Spleen (tissue), 11 donors: ENCODE results near the gene CUBN. TPM values are rescaled to one million over a fixed set of nuclear protein-coding genes. Genes with fewer than 3 reads are reported as not detected.
A peak's percentile ranks its signal among the peaks of the same experiment; 100 is the strongest.

Experiments
- DNase-seq: peaks from one replicate; pipeline ENCODE4 v3.0.0-alpha.2; 2020
- H3K27ac ChIP-seq, 8 donors: fragments of 200-600 bp; sonication (generic) in 7 of 8; 1 replicate in 4 of 8; 2 replicates in 4 of 8; pipeline versions ENCODE4 v1.5.0 to v1.8.0; 2016 to 2021; ENCODE audit warnings: inconsistent platforms in 4 of 8, mild to moderate bottlenecking in 4 of 8, moderate library complexity in 1 of 8
- H3K27me3 ChIP-seq, 7 donors: fragments of 200-600 bp; sonication (generic) in 6 of 7; replicated peaks in 1 of 7; 1 replicate in 4 of 7; 2 replicates in 3 of 7; pipeline versions ENCODE4 v1.5.0 to v1.8.0; 2016 to 2021; ENCODE audit warnings: inconsistent platforms in 3 of 7, mild to moderate bottlenecking in 1 of 7
- H3K36me3 ChIP-seq, 6 donors: fragments of 200-600 bp; sonication (generic) in 5 of 6; 1 replicate in 4 of 6; 2 replicates in 2 of 6; pipeline versions ENCODE4 v1.5.0 to v1.8.0; 2016 to 2021; ENCODE audit warnings: inconsistent platforms in 2 of 6
- H3K4me1 ChIP-seq, 6 donors: fragments of 200-600 bp; sonication (generic) in 5 of 6; 1 replicate in 3 of 6; 2 replicates in 3 of 6; pipeline versions ENCODE4 v1.5.0 to v1.8.0; 2016 to 2021; ENCODE audit warnings: inconsistent platforms in 3 of 6
- H3K4me3 ChIP-seq, 8 donors: fragments of 200-600 bp; sonication (generic) in 7 of 8; 1 replicate in 4 of 8; 2 replicates in 4 of 8; pipeline versions ENCODE4 v1.5.0 to v1.8.0; 2016 to 2021; ENCODE audit warnings: inconsistent platforms in 4 of 8, mild to moderate bottlenecking in 4 of 8, moderate library complexity in 2 of 8
- H3K9me3 ChIP-seq, 8 donors: fragments of 200-600 bp; sonication (generic) in 7 of 8; 1 replicate in 4 of 8; 2 replicates in 4 of 8; pipeline versions ENCODE4 v1.5.0 to v1.8.0; 2016 to 2021; ENCODE audit warnings: inconsistent platforms in 4 of 8
- POLR2A ChIP-seq, 3 donors: fragments of 450-650 bp; IDR thresholded peaks; one replicate each; pipeline ENCODE4 v1.5.1; 2017; ENCODE audit warnings: antibody characterized with exemption in 3 of 3, mild to moderate bottlenecking in 1 of 3
- POLR2AphosphoS5 ChIP-seq, 3 donors: sonication (generic); formaldehyde crosslinking; IDR thresholded peaks; one replicate each; pipeline ENCODE4 v1.5.1; 2017; ENCODE audit warnings: antibody characterized with exemption in 3 of 3
- WGBS, 5 donors: extraction: QIAGEN DNeasy Blood & Tissue Kit in 3 of 5; methylation state at CpG; one replicate each; pipeline versions ENCODE4 v1.1.5 to v1.1.7; 2013 to 2018; 5-methylcytosine and 5-hydroxymethylcytosine counted together
- intact Hi-C: fragments of 100-400 bp; cut with DNase I; formaldehyde crosslinking; loops from one replicate; pipeline ENCODE4 v1.15.0; 2023; ENCODE audit warnings: low total_unique reads
- polyA plus RNA-seq, 3 donors: library from polyadenylated mRNA; stranded (reverse); fragments of 200-250 nt; gene quantifications; one replicate each; pipeline ENCODE4 v1.2.1, GENCODE V29; 2013
- total RNA-seq, 7 donors: library from RNA; depleted of rRNA in 3 of 7; stranded (reverse); fragments of >200 nt in 3 of 7; fragmentation: NEBNext Ultra II Directional in 4 of 7; extraction: Animal tissue kit (Norgen Biotek cat#: 25700) in 4 of 7; gene quantifications; one replicate each; pipeline versions ENCODE4 v1.1.0 to v1.2.1, GENCODE V29; 2016 to 2021
- TF ChIP-seq, protein P1 (sequence below), 11 experiments: fragments of 200-600 bp in 7 of 11; fragments of 450-650 bp in 4 of 11; sonication (generic) in 4 of 11; IDR thresholded peaks in 8 of 11; conservative IDR thresholded peaks in 3 of 11; 1 replicate in 7 of 11; 2 replicates in 4 of 11; pipeline versions ENCODE4 v1.4.0 to v1.8.0; 2016 to 2021; ENCODE audit warnings: antibody characterized with exemption in 11 of 11, inconsistent platforms in 4 of 11, mild to moderate bottlenecking in 1 of 11
- donor health status: healthy with polysubstance abuse.
- donor health status: DM: no; HTN: no; CAD: no; lungs with moderate emphysema.
- donor health status: DM: no; HTN: no; CAD: no.
- donor health status: Bipolar disorder and iron deficiency.
- donor health status: healthy.
- donor health status: DM: no; HTN: no; CAD: no.
- donor health status: DM: yes; HTN: yes; CAD: no.

The CUBN gene
- total and polyA plus RNA-seq, 10 donors = 0.24 to 12.1 (median 5.4) TPM

DNA sequence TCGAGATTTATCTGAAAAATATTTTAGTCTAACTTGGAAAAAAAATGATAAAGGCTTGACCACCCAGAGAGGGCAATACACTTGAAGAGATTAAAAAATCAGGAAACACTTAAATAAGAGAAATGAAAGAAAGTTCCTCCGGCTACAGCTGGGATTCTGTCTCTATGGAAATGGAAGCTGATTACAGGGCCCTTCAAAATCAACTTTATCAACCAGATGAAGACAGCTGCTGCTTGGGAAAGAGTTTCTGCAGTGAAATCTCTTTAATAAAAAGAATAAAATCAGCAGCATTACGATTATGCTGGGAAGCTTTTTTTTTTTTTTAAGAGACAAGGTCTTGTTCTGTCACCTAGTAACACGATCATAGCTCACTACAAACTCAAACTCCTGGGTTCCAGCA lies 316.9 kb downstream of the CUBN start:
- no peak for DNase-seq
- Histone ChIP-seq H3K27me3 (no peaks in the 10 kb centered on the region), H3K36me3 (peaks cover 0 to 37% (median 0%) of the 10 kb centered on the region in 6 donors), H3K4me3 (no peak overlapping the region), H3K4me1 (peaks cover 9 to 79% (median 47%) of the 10 kb centered on the region in 6 donors), H3K27ac (no peak overlapping the region), H3K9me3 (no peaks in the 10 kb centered on the region)
- WGBS, 5 donors = 65 to 79% (median 75%) methylated on average over 4 of the region's 4 CpGs
- intact Hi-C loops = loop anchor here (10.0 kb wide), 1 partner anchor 378 kb away; the partner anchor contains the start of gene PTER
- TF ChIP-seq POLR2A (IDR thresholded peaks at IDR 0.05) = no peak
- TF ChIP-seq, protein P1, sequence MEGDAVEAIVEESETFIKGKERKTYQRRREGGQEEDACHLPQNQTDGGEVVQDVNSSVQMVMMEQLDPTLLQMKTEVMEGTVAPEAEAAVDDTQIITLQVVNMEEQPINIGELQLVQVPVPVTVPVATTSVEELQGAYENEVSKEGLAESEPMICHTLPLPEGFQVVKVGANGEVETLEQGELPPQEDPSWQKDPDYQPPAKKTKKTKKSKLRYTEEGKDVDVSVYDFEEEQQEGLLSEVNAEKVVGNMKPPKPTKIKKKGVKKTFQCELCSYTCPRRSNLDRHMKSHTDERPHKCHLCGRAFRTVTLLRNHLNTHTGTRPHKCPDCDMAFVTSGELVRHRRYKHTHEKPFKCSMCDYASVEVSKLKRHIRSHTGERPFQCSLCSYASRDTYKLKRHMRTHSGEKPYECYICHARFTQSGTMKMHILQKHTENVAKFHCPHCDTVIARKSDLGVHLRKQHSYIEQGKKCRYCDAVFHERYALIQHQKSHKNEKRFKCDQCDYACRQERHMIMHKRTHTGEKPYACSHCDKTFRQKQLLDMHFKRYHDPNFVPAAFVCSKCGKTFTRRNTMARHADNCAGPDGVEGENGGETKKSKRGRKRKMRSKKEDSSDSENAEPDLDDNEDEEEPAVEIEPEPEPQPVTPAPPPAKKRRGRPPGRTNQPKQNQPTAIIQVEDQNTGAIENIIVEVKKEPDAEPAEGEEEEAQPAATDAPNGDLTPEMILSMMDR (IDR thresholded peaks at IDR 0.05 in 8 of 11, conservative IDR thresholded peaks at IDR 0.05 in 3 of 11) = no peak
- no peak for TF ChIP-seq POLR2AphosphoS5 (IDR thresholded peaks at IDR 0.05)

DNA sequence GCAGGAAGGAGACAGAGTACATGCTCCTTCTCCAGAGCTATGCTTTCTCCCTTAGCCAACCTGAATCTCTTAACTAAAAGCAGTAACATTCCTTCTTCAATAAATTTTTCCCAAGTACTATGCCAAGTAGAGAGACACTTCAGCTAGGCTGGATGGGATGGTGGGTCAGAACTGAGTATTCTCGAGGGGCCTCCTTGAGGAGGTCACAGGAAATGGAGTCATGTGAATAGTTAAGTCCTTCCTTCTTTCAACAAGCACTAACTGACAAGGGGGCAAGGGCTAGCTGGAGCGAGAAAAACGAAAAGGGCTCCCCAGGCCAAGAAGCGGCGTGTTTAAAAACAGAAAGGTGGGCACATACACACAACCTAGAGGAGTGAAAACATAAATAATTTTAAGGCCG lies 317.8 kb downstream of the CUBN start:
- intact Hi-C loops = loop anchor here (10.0 kb wide), 1 partner anchor 377 kb away; the partner anchor contains the start of gene PTER
- Histone ChIP-seq H3K36me3 (peaks cover 0 to 41% (median 0%) of the 10 kb centered on the region in 6 donors), H3K4me1 (peaks cover 9 to 76% (median 45%) of the 10 kb centered on the region in 6 donors), H3K9me3 (no peaks in the 10 kb centered on the region), H3K27me3 (no peaks in the 10 kb centered on the region), H3K27ac (no peak overlapping the region), H3K4me3 (no peak overlapping the region)
- DNase-seq = no peak
- 75 to 81% (median 79%) methylated on average over 6 of the region's 6 CpGs for WGBS, 5 donors
- TF ChIP-seq POLR2A (IDR thresholded peaks at IDR 0.05) (no peak), POLR2AphosphoS5 (IDR thresholded peaks at IDR 0.05) (no peak)
- TF ChIP-seq, protein P1 (IDR thresholded peaks at IDR 0.05 in 8 of 11, conservative IDR thresholded peaks at IDR 0.05 in 3 of 11) = no peak

DNA sequence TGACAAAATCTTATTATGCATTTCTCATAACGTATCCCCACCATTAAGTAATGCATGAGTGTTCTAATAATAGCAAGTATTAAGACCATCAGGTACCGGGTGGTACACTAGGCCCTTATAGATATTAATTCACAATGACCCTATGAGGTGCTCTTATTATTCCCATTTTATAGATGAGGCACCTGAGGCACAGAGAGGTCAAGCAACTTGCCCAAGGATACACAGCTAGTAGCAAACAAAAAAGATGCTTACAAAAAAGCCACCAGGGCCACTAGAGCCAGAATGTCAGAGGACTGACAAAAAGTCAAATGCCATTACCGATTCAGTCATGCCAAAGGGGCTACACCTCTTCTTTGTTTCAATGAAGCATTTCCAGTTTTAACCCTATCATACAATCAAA lies 318.3 kb downstream of the CUBN start:
- Histone ChIP-seq H3K4me3 (no peak overlapping the region), H3K27me3 (no peaks in the 10 kb centered on the region), H3K27ac (no peak overlapping the region), H3K4me1 (peaks cover 6 to 71% (median 40%) of the 10 kb centered on the region in 6 donors), H3K9me3 (no peaks in the 10 kb centered on the region), H3K36me3 (peaks cover 0 to 41% (median 0%) of the 10 kb centered on the region in 6 donors)
- intact Hi-C loops = loop anchor here (10.0 kb wide), 1 partner anchor 376 kb away; the partner anchor contains the start of gene PTER
- 73 to 82% (median 79%) methylated on average over 3 of the region's 3 CpGs for WGBS, 5 donors
- no peak for TF ChIP-seq POLR2AphosphoS5 (IDR thresholded peaks at IDR 0.05)
- TF ChIP-seq POLR2A (IDR thresholded peaks at IDR 0.05) = no peak
- no peak for DNase-seq

DNA sequence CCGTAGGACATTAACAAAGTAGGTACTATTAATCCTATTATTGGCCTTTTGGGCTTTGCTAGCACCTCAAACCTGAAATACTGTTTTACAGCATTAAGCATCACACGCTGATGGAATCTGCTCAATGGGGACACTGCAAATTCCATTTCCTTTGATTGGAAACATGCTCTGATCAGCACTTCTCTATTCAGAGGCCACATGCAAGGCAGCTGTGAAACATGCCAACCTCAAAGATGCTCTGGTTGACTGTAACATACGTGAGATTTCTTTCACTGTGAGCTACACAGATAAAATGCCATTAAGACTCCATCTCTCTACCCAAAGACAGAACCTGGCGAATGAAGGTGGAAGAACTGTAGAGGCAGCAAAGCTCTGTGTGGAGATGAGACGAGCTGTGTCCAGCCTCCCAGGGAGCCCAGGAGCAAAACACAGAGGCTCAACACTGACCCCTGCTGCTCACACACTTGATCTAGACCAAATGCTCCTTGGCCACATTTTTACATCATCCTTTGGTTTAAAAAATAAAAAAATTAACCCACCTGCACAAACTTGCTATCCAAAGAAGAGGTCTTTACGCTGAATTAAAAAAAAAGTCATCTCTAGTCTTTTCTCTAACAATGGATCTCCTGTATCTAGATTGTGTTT lies 320.4 kb downstream of the CUBN start:
- Histone ChIP-seq H3K27me3 (no peaks in the 10 kb centered on the region), H3K27ac (no peak overlapping the region), H3K4me1 (peaks cover 0 to 50% (median 21%) of the 10 kb centered on the region in 6 donors), H3K9me3 (no peaks in the 10 kb centered on the region), H3K4me3 (no peak overlapping the region), H3K36me3 (peaks cover 0 to 41% (median 0%) of the 10 kb centered on the region in 6 donors)
- DNase-seq = no peak
- 73 to 89% (median 82%) methylated on average over 6 of the region's 6 CpGs for WGBS, 5 donors
- TF ChIP-seq POLR2A (IDR thresholded peaks at IDR 0.05) = no peak
- TF ChIP-seq, protein P1 (IDR thresholded peaks at IDR 0.05 in 8 of 11, conservative IDR thresholded peaks at IDR 0.05 in 3 of 11) = peak in 9 of 11 experiments; percentile 26 to 67 (median 50)
- intact Hi-C loops = loop anchor here (10.0 kb wide), 1 partner anchor 904 kb away; no protein-coding TSS in a partner anchor
